HL-60/S4 treated with retinoic acid at 250 ng/mL for 4 days and 3 days (cell line): ENCODE measurements around the gene ZSCAN2.
"Not testable (repeated sequence)": the region's sequence is repeated elsewhere in the genome, so short reads cannot be mapped to it uniquely, and the experiment has no call there.

Source experiments
- in situ Hi-C: fragments of 300-500 bp; cut with MboI; formaldehyde crosslinking; loops from 2 replicates; pipeline ENCODE4 v1.7.0; 2022; ENCODE audit warnings: low sequenced_read_pairs

The ZSCAN2 gene

DNA sequence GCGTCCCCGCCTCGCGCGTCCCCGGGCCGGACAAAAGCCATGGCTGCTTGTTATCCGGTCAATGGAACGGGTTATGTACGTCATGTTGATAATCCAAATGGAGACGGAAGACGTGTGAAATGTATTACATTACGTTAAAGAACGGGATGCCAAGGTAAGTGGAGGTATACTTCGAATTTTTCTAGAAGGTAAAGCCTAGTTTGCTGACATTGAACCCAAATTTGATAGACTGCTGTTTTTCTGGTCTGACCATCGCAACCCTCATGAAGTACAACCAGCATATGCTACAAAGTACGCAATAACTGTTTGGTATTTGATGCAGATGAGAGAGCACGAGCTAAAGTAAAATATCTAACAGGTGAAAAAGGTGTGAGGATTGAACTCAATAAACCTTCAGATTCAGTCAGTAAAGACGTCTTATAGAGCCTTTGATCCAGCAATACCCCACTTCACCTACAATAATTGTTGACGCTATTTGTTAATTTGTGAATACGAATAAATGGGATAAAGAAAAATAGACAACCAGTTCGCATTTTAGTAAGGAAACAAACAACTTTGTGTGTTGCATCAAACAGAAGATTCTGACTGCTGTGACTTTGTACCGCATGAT, 33.5 kb downstream of the ZSCAN2 start:
- in situ Hi-C loops: no loop called here

DNA sequence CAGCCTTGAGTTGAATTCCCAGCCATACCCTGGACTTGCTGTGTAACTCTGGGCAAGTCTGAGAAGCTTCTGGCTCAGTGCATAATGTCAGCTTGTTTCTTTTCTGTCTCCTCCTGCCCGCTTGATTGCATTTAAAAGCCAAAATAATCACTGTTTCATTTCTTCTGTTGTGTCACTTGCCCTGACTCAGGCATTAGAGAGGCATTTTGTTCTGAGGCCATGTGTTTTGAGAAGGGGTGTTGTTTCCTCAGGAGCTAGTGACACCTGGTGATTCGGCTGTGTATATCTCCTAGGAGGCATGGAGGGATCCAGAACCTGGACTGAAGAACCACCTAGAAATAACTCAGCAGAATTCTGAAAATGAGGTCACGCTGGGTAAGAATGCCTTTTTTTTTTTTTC, 37.3 kb downstream of the ZSCAN2 start:
- in situ Hi-C loops: no loop called here

DNA sequence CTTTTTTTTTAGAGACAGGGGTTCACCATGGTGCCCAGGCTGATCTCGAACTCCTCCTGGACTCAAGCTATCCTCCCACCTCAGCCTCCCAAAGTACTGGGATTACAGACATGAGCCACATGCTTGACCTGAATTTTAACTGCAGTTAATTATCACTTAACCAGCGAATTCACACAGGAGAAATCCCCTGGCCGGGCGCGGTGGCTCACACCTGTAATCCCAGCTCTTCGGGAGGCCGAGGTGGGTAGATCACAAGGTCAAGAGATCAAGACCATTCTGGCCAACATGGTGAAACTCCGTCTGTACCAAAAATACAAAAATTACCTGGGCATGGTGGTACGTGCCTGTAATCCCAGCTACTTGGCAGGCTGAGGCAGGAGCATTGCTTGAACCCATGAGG, 41.1 kb downstream of the ZSCAN2 start:
- in situ Hi-C loops: not testable (repeated sequence)

DNA sequence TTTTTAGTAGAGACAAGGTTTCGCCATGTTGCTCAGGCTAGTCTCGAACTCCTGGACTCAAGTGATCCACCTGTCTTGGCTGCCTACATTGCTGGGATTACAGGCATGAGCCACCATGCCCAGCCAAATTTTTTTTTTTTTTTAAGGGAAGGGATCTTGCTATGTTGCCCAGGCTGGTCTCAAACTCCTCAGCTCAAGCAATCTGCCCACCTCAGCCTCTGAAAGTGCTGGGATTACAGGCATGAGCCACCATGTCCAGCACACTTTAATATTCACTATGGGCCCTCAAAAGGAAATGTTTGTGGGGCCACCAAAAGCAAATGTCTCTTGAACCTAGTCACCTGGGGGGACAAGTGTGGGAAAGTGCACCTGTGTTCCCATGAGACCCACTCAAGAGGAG, 41.8 kb downstream of the ZSCAN2 start:
- in situ Hi-C loops: not testable (repeated sequence)

DNA sequence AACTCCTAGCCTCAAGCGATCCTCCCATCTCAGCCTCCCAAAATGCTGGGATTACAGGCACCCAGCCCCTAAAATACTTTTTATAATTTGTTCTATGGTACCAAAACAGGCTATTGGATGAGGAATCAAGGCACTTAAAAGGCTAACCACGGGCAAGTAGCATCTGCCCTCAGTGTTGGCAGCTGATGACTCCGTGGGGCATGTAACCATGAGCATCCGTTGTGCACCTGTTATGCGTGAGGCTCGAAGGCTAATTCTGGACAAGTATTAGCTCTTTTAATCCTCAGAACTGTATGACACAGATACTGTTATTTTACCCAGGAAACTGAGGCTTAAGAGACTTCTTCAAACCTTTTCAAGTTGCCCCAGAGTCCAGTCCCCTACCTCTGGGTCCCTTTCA, 43.0 kb downstream of the ZSCAN2 start:
- in situ Hi-C loops: no loop called here

DNA sequence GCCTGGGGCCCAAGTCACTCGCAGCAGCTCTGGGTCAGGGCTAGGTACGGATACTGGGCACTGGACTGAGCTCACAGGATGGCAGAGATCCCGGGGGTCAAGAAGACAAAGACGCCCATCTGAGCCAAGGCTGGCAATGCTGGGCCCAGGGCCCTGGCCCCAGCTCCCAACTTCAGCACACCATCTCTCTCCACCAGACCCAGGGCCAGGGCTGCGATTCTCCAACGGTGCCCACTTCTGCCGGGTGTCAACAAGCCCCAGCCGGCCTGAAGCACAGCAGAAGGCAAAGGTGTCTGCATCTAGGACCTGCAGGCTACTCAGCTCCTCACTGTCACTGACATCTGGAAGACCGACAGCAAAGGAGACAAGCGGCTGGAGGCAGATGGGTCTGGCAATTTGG, 44.7 kb downstream of the ZSCAN2 start:
- in situ Hi-C loops: no loop called here

DNA sequence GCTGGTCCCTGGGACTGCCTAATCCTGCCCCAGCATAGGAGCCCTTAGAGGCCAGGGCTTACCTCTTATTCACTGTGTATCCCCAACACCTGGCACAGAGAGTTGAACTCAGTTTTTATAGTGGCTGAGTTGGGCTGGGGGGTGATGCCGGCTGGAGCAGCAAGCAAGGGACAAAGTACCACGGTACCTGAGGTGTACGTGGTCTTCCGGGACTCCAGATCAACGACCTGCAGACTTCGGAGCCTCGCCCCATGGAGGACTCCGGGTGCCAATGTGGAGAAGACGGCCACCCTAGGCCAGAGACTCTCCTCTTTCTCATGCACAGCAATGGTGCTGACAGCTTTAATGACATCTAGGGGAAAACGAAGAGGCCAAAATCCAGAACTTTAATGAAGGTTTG, 45.2 kb downstream of the ZSCAN2 start:
- in situ Hi-C loops: no loop called here

DNA sequence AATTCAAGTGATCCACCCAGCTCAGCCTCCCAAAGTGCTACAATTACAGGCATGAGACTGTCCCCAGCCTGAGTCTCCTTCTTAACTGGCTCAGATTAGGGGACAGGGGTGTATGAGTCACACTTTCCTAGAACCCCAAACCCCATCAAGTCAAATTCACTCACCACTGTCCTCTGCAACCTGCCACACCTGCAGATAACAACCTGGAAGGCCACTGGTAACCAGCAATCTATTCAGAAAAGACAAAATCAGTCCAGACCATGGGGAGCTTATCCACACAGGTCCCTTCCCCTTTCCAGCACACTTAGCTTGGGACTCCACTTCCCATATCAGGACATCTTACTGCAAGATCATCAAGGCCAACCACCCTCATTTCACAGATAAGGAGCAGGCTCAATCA, 46.9 kb downstream of the ZSCAN2 start:
- in situ Hi-C loops: no loop called here

DNA sequence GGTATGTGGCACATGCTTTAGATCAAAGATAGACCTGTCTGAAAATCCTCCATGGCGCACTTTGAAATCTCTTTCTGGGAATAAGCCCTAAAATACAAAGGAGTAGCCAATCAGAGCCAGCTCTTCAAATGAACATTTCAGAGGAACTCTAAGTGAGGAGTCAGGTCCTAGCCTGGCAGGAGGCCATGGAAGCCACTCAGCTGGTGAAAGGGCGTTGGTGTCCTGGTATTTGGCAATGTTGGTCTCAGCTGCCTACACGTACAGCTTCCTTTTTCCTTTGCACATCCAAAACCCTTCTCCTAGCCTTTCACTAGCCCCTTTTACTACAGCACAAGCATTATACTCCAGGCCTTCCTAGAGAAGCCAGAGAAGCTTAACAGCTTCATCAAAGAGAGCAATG, 47.7 kb downstream of the ZSCAN2 start:
- in situ Hi-C loops: no loop called here

DNA sequence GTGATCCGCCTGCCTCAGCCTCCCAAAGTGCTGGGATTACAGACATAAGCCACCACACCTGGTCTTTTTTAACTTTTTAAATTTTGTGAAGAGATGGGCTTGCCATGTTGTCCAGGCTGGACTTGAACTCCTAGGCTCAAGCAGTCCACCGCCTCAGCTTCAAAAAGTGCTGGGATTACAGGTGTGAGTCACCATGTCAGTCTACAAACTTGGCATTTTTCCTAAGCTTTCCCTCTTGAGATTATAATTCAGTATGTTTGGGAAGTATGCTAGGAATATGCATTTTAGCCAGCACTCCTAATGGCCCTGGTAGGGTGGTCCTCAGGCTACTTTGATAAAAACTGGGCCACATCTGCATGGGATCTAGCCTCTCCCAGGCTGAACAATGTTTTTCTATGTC, 48.9 kb downstream of the ZSCAN2 start:
- in situ Hi-C loops: no loop called here

DNA sequence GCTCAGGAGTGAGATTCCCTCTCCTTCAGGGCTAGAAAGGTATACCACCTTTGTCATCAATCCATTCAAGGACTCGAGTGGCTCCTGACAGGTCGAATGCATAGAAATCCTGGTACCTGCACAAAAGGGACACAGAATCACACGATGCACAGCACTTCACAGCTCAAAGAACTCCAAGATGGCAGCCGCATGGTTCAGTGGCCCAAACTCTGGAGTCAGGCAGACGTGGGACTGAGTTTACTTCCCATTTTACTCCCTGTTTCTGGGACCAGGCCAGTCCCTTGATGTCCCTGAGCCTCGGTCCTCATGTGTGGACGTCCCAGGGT, 52.7 kb downstream of the ZSCAN2 start:
- in situ Hi-C loops: no loop called here

DNA sequence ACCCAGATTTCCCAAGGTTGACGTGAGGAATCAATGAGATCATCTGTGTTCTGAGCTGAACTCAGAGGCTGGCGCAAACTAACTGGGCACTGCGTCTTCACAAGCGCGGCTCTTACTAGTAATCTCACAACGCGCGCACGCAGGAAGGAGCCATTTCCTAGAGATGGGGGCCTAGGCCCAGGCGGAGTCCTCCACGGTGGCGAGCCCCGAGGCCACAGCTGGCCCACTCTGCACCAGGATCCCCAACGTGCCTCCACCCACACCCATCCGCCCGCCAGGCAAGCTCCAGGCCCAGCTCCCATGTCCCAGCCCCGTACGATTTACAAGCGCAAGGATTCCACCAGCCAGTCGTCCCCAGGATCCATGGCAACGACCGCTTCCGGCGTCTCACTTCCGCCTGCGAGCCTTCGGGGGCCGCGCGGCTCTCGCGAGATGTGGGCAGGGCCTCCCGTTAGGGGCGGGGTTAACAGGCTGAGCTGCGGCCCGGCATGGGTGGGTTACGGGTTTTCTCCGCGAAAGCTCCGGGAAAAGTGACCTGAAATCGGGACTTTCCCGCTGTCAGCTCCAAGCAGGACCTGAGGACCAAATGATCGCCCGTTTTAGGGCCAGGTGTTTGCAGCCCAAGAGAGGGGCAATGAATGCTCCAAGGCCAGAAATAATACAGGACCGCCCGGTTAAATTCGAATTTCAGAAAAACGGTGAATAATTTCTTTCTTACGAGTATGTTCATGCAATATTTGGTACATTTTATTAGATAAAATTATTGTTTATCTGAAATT, 53.3 kb downstream of the ZSCAN2 start, which contains the start of gene WDR73:
TSS of gene WDR73 (minus strand) at position 374 of the 779 bp plus-strand sequence. CDS start at position 365, 9 bp downstream.
- in situ Hi-C loops: no loop called here

DNA sequence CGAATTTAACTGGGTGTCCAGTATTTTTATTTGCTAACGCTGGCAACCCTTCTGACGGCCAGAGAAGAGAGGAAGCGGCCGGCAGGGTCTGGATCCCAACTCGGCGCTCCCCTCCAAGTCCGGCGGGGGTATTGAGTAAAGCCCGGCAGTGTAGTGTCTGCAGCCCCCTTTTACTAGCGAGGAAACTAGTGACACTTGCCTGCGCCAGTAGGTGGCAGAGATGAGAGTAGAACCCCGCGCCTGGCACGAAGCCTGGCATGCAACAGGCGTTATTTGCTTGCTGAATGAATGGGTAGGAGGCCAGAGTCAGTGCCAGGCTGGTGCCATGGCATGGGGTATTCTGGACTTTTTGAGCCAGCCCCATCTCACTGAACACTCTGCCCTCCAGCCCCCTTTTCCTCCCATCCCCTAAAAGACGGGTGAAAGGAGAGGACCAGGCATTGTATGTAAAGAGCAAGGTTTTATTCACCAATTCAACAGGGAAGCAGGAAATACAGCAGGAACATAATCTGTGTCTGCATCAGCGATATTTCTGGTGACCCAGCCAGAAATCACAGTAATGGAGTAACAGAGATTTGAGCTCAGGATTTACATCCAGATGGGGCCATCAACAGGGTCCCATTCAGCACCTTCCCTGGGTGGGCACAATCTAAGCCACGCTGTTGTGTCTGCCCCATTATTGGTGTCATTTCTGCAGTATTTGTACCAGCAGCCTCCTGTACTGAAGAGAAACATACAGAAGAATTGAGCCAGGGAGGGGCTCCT, 54.1 kb downstream of the ZSCAN2 start:
- in situ Hi-C loops: no loop called here

DNA sequence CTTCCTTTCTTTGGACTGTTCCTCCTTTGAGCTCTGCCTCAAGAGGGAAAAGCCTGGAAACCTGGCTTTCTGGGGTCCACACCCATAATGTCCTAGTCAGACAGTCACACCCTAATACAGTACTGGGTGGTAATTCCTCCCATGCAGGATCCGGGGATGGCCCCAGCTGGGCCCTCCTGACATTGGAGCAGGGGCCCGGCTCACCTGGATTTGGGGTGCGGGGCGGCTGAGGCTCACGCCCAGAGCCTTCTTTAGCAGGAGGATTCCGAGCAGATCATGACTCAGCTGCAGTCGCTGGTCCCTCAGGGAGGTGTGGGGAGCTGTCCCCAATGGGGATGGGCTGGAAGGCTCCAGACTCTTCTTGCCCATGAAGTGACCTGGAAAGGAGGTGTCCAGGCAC, 56.2 kb downstream of the ZSCAN2 start:
- in situ Hi-C loops: no loop called here

DNA sequence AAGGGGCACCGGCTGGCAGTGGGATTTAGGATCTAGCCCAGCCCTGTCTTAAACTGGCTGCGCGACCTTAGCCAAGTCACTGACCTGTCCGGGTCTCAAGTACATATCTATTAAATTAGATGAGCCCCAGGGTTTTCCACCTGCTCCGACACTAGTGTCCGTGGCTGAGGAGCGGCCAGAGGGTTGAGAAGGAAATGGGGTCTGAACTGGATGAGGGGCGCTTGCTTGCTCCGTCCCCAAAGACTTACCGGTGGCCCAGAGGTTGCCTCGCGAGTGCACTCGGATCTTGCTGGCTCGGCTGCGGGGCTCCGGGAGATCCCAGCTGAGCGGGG, 56.9 kb downstream of the ZSCAN2 start:
- in situ Hi-C loops: no loop called here

DNA sequence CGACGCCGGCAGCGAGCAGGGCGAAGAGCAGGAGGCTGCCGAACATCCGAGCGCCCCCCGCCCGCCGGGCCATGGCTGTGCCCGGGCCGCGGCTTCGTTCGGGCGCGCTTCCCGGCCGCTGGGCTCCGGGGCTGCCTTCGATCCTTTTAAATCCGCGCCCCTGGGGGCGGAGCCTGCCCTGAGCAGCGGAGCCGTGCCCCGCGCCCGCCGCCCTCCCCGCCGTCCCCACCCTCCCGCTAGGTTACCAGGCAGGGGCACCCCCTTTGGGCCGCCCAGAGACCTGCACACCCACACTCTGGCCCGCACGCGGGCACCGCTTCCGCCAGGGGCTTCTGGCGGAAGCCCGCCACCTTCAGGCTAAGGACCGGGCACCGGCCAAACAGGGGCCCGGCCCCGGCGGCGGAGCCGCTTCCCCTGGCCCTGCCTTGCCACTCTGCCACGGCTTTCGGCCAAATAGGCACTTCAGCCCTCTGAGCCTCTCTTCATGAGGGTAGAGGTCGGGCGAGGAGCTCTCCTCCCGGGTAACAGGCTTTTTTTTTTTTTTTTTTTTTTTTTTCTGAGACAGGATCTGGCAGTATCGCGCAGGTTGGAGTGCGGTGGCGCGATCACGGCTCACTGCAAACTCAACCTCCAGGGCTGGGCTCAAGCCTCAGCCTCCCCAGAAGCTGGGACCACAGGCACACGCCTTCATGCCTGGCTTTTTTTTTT, 57.4 kb downstream of the ZSCAN2 start, which contains the start of gene NMB:
TSS of gene NMB (minus strand) at position 120 of the 708 bp plus-strand sequence. CDS start at position 73, 47 bp downstream.
- in situ Hi-C loops: no loop called here

DNA sequence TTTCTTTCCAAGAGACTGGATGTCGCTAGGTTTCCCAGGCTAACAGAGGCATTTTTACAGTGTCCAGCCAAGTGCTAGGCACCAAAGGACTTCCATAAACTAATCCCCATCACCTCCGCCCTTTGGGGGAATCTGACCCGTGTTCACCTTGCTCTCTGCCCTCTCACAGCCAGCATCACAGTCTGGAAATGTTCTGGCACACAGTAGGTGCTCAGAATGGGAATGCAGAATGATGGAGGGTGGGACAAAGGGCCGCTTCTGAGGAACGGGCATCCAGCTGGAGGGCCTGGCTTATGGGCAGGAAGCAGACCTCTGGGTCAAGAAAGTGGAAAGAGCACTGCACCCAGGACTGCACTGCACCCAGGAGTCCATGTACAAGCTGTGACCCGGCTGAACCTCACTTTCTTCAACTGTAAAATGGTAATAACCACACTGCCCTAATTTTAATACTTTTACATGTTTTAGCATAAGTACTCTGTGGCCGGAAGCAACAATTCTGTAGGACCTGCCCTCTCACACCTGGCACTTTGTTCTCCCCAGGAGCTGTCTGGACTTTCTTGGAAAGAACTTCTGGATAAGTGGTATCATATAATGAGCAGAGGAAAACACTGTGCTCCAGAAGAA, 58.1 kb downstream of the ZSCAN2 start:
- in situ Hi-C loops: no loop called here

DNA sequence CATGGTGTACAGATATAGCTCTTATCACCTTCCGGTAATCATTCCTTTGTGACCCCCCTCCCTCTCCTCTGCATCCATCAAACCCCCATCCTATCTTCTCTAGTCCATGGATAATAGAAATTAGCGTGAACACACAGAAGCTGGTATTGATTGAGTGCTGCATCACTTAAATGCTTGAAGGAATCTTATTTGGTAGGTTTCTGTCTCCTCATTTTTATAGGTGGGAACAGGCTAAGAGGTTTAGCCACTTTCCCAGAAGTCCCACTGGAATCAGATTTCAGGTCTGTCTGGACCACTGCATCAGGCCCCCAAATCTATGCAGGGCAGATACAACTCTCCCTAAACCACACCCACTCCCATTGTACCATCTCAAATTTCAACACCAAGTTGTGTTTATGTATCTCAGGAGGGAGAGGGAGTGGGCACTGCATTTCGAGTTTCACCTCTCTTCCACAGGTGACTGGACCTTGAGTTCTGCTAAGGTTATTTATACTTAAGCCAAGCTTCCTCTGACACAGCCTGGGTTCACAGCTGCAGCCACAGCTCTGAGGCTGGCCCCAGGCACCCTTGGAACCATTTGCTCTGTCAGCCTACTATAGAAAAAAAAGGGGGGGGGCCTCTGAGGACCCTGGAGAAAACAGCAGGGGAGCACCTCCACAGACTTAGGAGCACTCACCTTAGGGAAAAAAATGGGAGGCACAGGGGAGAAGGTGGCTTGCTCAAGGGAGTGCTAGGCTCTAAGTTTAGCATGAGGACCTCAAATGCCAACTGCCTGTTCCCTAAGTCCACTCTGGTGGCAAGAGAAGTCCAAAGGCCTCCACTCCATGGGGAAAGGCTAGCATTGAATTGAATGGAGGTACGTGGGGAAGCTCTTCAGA, 59.3 kb downstream of the ZSCAN2 start:
- in situ Hi-C loops: no loop called here

DNA sequence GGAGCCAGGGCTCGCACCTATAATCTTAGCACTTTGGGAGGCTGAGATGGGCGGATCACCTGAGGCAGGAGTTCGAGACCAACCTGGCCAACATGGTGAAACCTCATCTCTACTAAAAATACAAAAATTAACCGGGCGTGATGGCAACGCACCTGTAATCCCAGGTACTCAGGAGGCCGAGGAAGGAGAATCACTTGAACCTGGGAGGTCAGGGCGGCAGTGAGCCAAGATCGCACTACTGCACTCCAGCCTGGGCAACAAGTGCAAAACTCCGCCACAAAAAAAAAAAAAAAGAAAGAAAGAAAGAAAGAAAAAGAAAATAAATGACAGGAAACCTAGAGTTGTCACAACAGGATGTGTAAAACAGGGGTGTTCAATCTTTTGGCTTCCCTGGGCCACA, 60.2 kb downstream of the ZSCAN2 start:
- in situ Hi-C loops: no loop called here

DNA sequence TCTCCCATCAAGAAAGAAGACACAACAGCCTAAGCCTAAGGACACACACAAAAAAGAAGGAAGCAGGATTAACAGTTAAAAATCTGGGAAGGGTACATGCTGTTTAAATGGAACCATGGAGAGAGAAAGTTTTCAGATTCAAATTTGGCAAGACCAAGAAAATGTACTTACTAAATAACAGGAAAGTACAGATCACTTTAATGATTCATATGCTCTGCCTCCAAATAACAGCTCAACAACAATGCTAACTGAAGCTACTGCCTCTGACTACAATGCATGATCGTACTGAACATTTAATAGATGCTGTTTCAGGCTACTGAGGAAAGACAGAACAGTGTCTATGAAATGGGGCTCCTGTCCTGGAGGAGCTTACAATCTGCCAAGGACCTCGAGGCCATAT, 65.6 kb downstream of the ZSCAN2 start:
- in situ Hi-C loops: no loop called here
